GM19397 (cell line): ENCODE measurements around the gene EYA2.

Experiments
- ATAC-seq: cut with Tn5 transposase; IDR thresholded peaks from one replicate; pipeline ENCODE4 v1.9.1; 2021; ENCODE audit warnings: mild to moderate bottlenecking, moderate library complexity; ENCODE audit not compliant: unreplicated experiment

Gene EYA2

GRCh38 chr20:47133809-47134456, 239.3 kb downstream of the EYA2 start:
- ATAC-seq: no peak

- ATAC-seq: no peak
These were observed 242.1 kb downstream of the EYA2 start for GRCh38 chr20:47136782-47137181.

- no peak for ATAC-seq
These were observed 242.7 kb downstream of the EYA2 start for GRCh38 chr20:47137231-47137870.

GRCh38 chr20:47139934-47140535, 245.4 kb downstream of the EYA2 start:
- ATAC-seq: no peak

- ATAC-seq: no peak
These were observed 246.8 kb downstream of the EYA2 start for GRCh38 chr20:47141350-47141921.

GRCh38 chr20:47141941-47142773, 247.5 kb downstream of the EYA2 start:
- ATAC-seq: no peak

- ATAC-seq: no peak
These were observed 248.1 kb downstream of the EYA2 start for GRCh38 chr20:47142774-47143170.

GRCh38 chr20:47143657-47144056, 249.0 kb downstream of the EYA2 start:
- ATAC-seq: no peak

GRCh38 chr20:47144463-47144862, 249.8 kb downstream of the EYA2 start:
- ATAC-seq: no peak

- ATAC-seq: no peak
These were observed 252.0 kb downstream of the EYA2 start for GRCh38 chr20:47146686-47147085.

- no peak for ATAC-seq
These were observed 253.4 kb downstream of the EYA2 start for GRCh38 chr20:47148059-47148458.

GRCh38 chr20:47149939-47150338, 255.3 kb downstream of the EYA2 start:
- ATAC-seq: no peak

GRCh38 chr20:47150403-47151152, 255.9 kb downstream of the EYA2 start:
- no peak for ATAC-seq

- ATAC-seq: no peak
These were observed 257.4 kb downstream of the EYA2 start for GRCh38 chr20:47152068-47152467.

- ATAC-seq: no peak
These were observed 259.4 kb downstream of the EYA2 start for GRCh38 chr20:47154089-47154488.

- ATAC-seq: no peak
These were observed 261.9 kb downstream of the EYA2 start for GRCh38 chr20:47156301-47157137.

GRCh38 chr20:47159166-47159565, 264.5 kb downstream of the EYA2 start:
- ATAC-seq: no peak

GRCh38 chr20:47160240-47160639, 265.6 kb downstream of the EYA2 start:
- no peak for ATAC-seq

GRCh38 chr20:47160992-47161391, 266.3 kb downstream of the EYA2 start:
- ATAC-seq: no peak

- ATAC-seq: no peak
These were observed 266.8 kb downstream of the EYA2 start for GRCh38 chr20:47161411-47161810.
